GM12878 (cell line): ENCODE data around the gene ZSCAN22. TPM values are rescaled to one million over a fixed set of nuclear protein-coding genes. Genes with fewer than 3 reads are reported as not detected.

Experiments
- ATAC-seq: fragments of 200-7000 bp; cut with Tn5 transposase; 3 replicates; pipeline ENCODE4 v1.9.1; 2020; ENCODE audit warnings: mild to moderate bottlenecking, moderate library complexity
- BruUV-seq: library from RNA; stranded (reverse); fragments of 400-500 nt; replicated peaks from 2 replicates; lab custom pipeline; 2021; lab: Mats Ljungman, UMichigan
- CTCF ChIA-PET: fragments of 300-600 bp; sonication (Branson Sonifier 250); formaldehyde crosslinking; extraction: SDS; loops from one replicate; lab custom pipeline; 2021; ENCODE audit warnings: inconsistent platforms; lab: Yijun Ruan, JAX
- POLR2A ChIA-PET: fragments of 350-600 bp; formaldehyde crosslinking; extraction: SDS; loops from one replicate; lab custom pipeline; 2021; ENCODE audit warnings: inconsistent platforms; lab: Charles Lee
- RAD21 ChIA-PET: fragments of 300-600 bp; sonication (Branson Sonifier 250); formaldehyde crosslinking; loops from one replicate; lab custom pipeline; 2023; ENCODE audit warnings: antibody characterized with exemption; ENCODE audit not compliant: unreplicated experiment; lab: Charles Lee
- SMC1A ChIA-PET: fragments of 300-600 bp; sonication (Branson Sonifier 250); formaldehyde crosslinking; loops from one replicate; lab custom pipeline; 2023; ENCODE audit not compliant: unreplicated experiment, uncharacterized antibody; lab: Charles Lee
- DNase-seq: peaks from one replicate; pipeline ENCODE4 v3.0.0-alpha.2; 2011; ENCODE audit warnings: low read depth, low spot score
- FAIRE-seq: peaks from 3 replicates; lab custom pipeline; 2011; peaks lifted over from hg19 to GRCh38; lab: Jason Lieb, UNC
- H2AFZ ChIP-seq: 2 replicates; pipeline ENCODE4 v1.6.0; 2011; ENCODE audit warnings: low read depth, low read length, control low read depth; ENCODE audit not compliant: control insufficient read depth
- H3K27ac ChIP-seq: 2 replicates; pipeline ENCODE4 v1.5.1; 2011; ENCODE audit warnings: control low read depth; ENCODE audit not compliant: control insufficient read depth, insufficient read depth
- H3K27me3 ChIP-seq, 2 experiments: replicated peaks in 1 of 2; 2 replicates each; pipeline versions ENCODE4 v1.6.0 to v1.6.1; 2011; ENCODE audit warnings: low read length in 1 of 2; ENCODE audit not compliant: control insufficient read depth in 2 of 2, insufficient read depth in 2 of 2
- H3K36me3 ChIP-seq, 2 experiments: 2 replicates each; pipeline ENCODE4 v1.5.1; 2011; ENCODE audit warnings: low read length in 1 of 2; ENCODE audit not compliant: control insufficient read depth in 2 of 2, insufficient read depth in 2 of 2
- H3K4me1 ChIP-seq: 2 replicates; pipeline ENCODE4 v1.6.1; 2011; ENCODE audit warnings: mild to moderate bottlenecking, low read length, moderate library complexity, mixed read lengths; ENCODE audit not compliant: control insufficient read depth, insufficient read depth
- H3K4me2 ChIP-seq: 2 replicates; pipeline ENCODE4 v1.6.0; 2011; ENCODE audit warnings: control low read depth; ENCODE audit not compliant: control insufficient read depth, insufficient read depth
- H3K4me3 ChIP-seq: fragments of 200-600 bp; sonication (generic); 2 replicates; pipeline ENCODE4 v1.5.1; 2016
- H3K79me2 ChIP-seq: 2 replicates; pipeline ENCODE4 v1.6.0; 2011; ENCODE audit warnings: low read length; ENCODE audit not compliant: control insufficient read depth, insufficient read depth
- H3K9ac ChIP-seq: 2 replicates; pipeline ENCODE4 v1.8.0; 2011; ENCODE audit warnings: low read length, control low read depth, mixed read lengths; ENCODE audit not compliant: control insufficient read depth, insufficient read depth
- H3K9me3 ChIP-seq: replicated peaks from 3 replicates; pipeline ENCODE4 v1.5.1; 2011; ENCODE audit warnings: mild to moderate bottlenecking, low read length; ENCODE audit not compliant: control insufficient read depth, insufficient read depth
- H4K20me1 ChIP-seq: 2 replicates; pipeline ENCODE4 v1.6.0; 2011; ENCODE audit not compliant: control insufficient read depth, insufficient read depth
- NBN ChIP-seq: fragments of 450-650 bp; IDR thresholded peaks from 2 replicates; pipeline ENCODE4 v1.6.1; 2016
- NKRF ChIP-seq: fragments of 450-650 bp; conservative IDR thresholded peaks from 2 replicates; pipeline ENCODE4 v1.6.1; 2017; ENCODE audit warnings: mild to moderate bottlenecking, moderate library complexity
- SMAD5 ChIP-seq: IDR thresholded peaks from 2 replicates; pipeline ENCODE4 v1.6.1; 2016; ENCODE audit warnings: antibody characterized with exemption, low read depth
- TCF7 ChIP-seq: IDR thresholded peaks from 2 replicates; pipeline ENCODE4 v1.6.1; 2014; ENCODE audit warnings: antibody characterized with exemption, borderline replicate concordance
- WGBS: methylation state at CpG from one replicate; pipeline ENCODE4 v1.1.6; 2016; ENCODE audit warnings: low lambda C conversion rate; ENCODE audit not compliant: insufficient replicate concordance, insufficient coverage; ENCODE audit errors: missing lambda C conversion rate; 5-methylcytosine and 5-hydroxymethylcytosine counted together
- in situ Hi-C: fragments of 300-500 bp; cut with MboI; formaldehyde crosslinking; loops from 9 replicates; pipeline ENCODE4 v1.14.3; 2018; ENCODE audit warnings: mixed read lengths
- intact Hi-C: fragments of 100-400 bp; cut with micrococcal nuclease; formaldehyde crosslinking; loops from one replicate; pipeline ENCODE4 v1.14.2; 2022; ENCODE audit not compliant: unreplicated experiment
- polyA plus RNA-seq, 11 experiments: library from polyadenylated mRNA; depleted of rRNA in 4 of 11; unstranded in 6 of 11; stranded (reverse) in 5 of 11; fragments of >200 nt; fragmentation: Nextera tagmentation in 4 of 11; fragmentation: Illumina TruSeq in 1 of 11; extraction: Ambion mirVana in 4 of 11; extraction: Trizol in 1 of 11; gene quantifications; 1 replicate in 1 of 11; 2 replicates in 10 of 11; pipeline versions ENCODE4 v1.2.1 to v1.2.3, GENCODE V29; 2011 to 2016; ENCODE audit warnings: inconsistent platforms in 2 of 11, missing spikeins in 2 of 11, low read depth in 1 of 11
- total RNA-seq, 4 experiments: library from RNA; depleted of rRNA in 3 of 4; stranded (reverse); fragments of >200 nt in 3 of 4; fragmentation: Illumina TruSeq in 1 of 4; extraction: Trizol in 1 of 4; gene quantifications; 2 replicates each; pipeline versions ENCODE4 v1.2.1 to v1.2.3, GENCODE V29; 2013 to 2021
- TF ChIP-seq, protein P1 (sequence below): fragments of 450-650 bp; IDR thresholded peaks from 2 replicates; pipeline ENCODE4 v1.6.1; 2016; ENCODE audit warnings: mild to moderate bottlenecking

ZSCAN22 gene
- total and polyA plus RNA-seq, 10 of the 15 experiments (the other 5 are each of a cell fraction or from before 2014, with no cell fraction given), result 0.49 to 3.9 (median 2.6) TPM

DNA sequence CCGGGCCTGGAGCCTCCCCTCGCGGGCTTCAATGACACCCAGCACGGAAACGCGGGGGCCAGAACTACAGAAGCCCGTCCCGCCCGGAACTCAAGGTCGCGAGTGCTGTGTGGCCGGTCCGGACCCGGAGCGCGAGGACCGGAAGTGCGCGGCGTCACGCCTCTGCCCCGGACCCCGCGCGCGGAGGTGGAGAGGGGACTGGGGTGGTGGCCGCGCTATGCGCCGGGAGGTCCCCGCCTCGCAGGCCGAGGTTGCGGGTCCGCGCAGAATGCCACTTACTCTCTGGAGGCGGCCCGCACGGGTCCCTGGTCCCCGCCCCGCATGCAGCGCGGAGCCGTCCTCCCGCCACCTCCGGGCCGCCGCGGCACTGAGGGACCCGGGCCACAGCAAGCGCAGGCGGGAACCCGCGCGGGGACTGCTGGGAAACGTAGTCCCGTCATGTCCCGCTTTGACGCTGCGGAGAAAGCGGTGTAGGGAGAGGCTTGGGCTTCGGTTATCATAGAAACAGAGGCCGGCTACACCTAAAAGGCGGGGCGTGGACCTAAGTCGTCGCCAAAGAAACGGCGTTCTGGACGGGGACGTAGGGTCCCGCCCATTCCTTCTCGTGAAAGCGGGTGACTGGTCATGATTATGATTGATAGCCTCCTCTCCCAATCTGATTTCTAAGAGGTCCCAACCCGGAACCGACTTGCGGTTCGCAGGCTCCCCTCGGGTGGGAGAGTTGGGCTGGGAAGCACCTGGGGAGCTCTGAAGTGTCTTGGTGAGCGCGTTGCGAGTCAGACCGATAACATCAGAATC lies 54.1 kb downstream of the ZSCAN22 start, which contains the start of gene ZNF837 (continued):
- TF ChIP-seq TCF7, result no peak
- TF ChIP-seq, all 136 proteins: peak for 78

DNA sequence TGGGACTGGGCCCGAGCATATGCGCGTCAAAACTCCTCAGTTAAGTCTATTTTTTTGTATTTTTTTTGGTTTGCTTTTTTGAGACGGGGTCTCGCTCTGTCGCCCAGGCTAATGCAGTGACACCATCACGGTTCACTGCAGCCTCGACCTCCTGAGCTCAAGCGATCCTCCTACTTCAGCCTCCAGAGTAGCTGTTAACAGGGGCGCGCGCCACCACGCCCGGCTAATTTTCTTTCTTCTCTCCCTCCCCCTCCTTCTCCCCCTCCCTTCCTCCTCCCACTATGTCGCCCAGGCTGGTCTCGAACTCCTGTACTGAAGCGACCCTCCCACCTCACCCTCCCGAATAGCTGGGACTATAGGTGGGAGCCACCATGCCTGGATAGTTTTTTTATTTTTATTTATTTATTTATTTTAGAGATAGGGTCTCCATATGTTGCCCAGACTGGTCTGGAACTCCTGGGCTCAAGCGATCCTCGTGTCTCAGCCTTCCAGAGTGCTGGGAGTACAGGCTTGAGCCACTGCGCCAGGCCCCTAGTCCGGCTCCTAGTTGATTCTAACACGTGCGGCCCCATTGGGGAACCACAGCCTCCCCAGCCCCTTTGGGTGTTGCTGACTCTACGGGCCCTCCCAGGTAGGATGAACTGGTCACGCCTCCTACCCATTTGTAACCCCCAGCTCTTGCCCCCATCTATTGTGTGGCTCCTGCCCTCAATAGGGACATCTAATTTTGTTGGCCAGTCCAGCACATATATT lies 54.8 kb downstream of the ZSCAN22 start:
- FAIRE-seq, result no peak
- H3K4me1 ChIP-seq, result peaks cover 24% of the 10 kb centered on the region

More for the DNA sequence above, 54.8 kb downstream of the ZSCAN22 start:
- H3K4me3 ChIP-seq, result peak overlapping the region; percentile 87
- BruUV-seq, result TSS peak; percentile 65
- intact Hi-C loops, result loop anchor here (2.0 kb wide), 3 partner anchors 19 to 137 kb away; partner anchors contain the start of genes ZBTB45, ZNF497 and ZSCAN22
- H2AFZ ChIP-seq, result peak overlapping the region; percentile 28
- ChIA-PET CTCF (interaction anchor here (1.2 kb wide), 1 partner anchor 19 kb away, joined by 4 read pairs; the partner anchor contains the start of gene ZNF497), SMC1A (interaction anchor here (1.4 kb wide), 1 partner anchor 18 kb away, joined by 10 read pairs; the partner anchor contains the start of gene ZNF497), POLR2A (interaction anchor here (0.6 to 2.1 kb wide), 13 partner anchors 10 to 1218 kb away, joined by 3 to 13 read pairs (median 4); partner anchors contain the start of genes CHMP2A, TRIM28, ZNF497 and ZSCAN22), RAD21 (interaction anchor here (0.7 to 2.1 kb wide), 6 partner anchors 19 to 139 kb away, joined by 3 to 11 read pairs (median 4); partner anchors contain the start of genes ZBTB45, ZNF497, ZNF584 and ZSCAN22)
- H3K36me3 ChIP-seq, result no peaks in the 10 kb centered on the region
- no peak for ATAC-seq
- DNase-seq, result no peak
- no peaks in the 10 kb centered on the region for H3K27me3 ChIP-seq
- H3K9me3 ChIP-seq, result no peaks in the 10 kb centered on the region
- peak overlapping the region; percentile 72 for H3K27ac ChIP-seq
- H3K79me2 ChIP-seq, result peaks cover 11% of the 10 kb centered on the region
- no peaks in the 10 kb centered on the region for H4K20me1 ChIP-seq
- 10% methylated on average over 26 of the region's 26 CpGs for WGBS
- in situ Hi-C loops, result no loop called here
- H3K9ac ChIP-seq, result peak overlapping the region; percentile 69
- H3K4me2 ChIP-seq, result peak overlapping the region; percentile 32
- no peak for TF ChIP-seq SMAD5
- TF ChIP-seq, protein P1, sequence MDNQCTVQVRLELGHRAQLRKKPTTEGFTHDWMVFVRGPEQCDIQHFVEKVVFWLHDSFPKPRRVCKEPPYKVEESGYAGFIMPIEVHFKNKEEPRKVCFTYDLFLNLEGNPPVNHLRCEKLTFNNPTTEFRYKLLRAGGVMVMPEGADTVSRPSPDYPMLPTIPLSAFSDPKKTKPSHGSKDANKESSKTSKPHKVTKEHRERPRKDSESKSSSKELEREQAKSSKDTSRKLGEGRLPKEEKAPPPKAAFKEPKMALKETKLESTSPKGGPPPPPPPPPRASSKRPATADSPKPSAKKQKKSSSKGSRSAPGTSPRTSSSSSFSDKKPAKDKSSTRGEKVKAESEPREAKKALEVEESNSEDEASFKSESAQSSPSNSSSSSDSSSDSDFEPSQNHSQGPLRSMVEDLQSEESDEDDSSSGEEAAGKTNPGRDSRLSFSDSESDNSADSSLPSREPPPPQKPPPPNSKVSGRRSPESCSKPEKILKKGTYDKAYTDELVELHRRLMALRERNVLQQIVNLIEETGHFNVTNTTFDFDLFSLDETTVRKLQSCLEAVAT, result peak; percentile 76; the same call in 1 of the 2 replicates
- 0 out of 2 replicates have a peak, but pooled peaks have one; percentile 56 for TF ChIP-seq NBN
- 0 out of 2 replicates have a peak, but pooled peaks have one; percentile 25 for TF ChIP-seq NKRF
- TF ChIP-seq, all 136 proteins: peak for 3
